Measurements from ENCODE around the gene DOCK2. TPM values are rescaled to one million over a fixed set of nuclear protein-coding genes. Genes with fewer than 3 reads are reported as not detected.

DOCK2 gene
- polyA plus RNA-seq, 1 experiment = 2.0 TPM

DNA sequence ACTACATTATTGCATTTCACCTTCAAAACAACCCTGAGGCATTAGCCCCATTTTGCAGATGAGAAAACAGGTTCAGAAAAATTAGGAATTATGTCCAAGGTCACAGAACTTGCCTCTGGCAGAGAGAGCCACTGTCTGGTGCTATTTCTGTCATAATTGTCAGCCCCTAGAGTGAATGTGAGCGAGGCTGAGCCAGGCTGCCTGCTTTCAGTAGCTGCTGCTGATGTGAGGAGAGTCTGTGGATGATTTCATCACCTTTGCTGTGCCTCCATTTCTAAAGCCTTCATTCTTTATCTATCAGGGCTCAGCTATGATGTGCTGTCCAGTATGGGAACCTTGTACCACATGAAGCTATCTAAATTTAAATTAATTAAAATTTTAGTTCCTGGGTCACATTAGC, 271.8 kb downstream of the DOCK2 start:
- Histone ChIP-seq H3K27me3 (ENCODE audit: control insufficient read depth, insufficient read depth, low read length) (no peaks in the 10 kb centered on the region), H3K4me3 (ENCODE audit: low read depth, low read length) (no peak overlapping the region), H3K36me3 (ENCODE audit: control insufficient read depth, insufficient read depth, low read length) (no peaks in the 10 kb centered on the region)
- ChIA-PET CTCF (no interaction called here), POLR2A (no interaction called here)
- no peak for DNase-seq (ENCODE audit: low read depth)
- TF ChIP-seq CTCF (IDR thresholded peaks at IDR 0.05; ENCODE audit: insufficient read depth, low read depth, low read length) = no peak

- Histone ChIP-seq H3K4me3 (ENCODE audit: low read depth, low read length) (no peak overlapping the region), H3K36me3 (ENCODE audit: control insufficient read depth, insufficient read depth, low read length) (no peaks in the 10 kb centered on the region), H3K27me3 (ENCODE audit: control insufficient read depth, insufficient read depth, low read length) (no peaks in the 10 kb centered on the region)
- CTCF ChIA-PET = interaction anchor here (1.7 kb wide), 1 partner anchor 71 kb away, joined by 7 read pairs; the partner anchor contains the start of gene INSYN2B
- POLR2A ChIA-PET = no interaction called here
- TF ChIP-seq CTCF (IDR thresholded peaks at IDR 0.05; ENCODE audit: insufficient read depth, low read depth, low read length) = no peak
- no peak for DNase-seq (ENCODE audit: low read depth)
Measured at GRCh38 chr5:169909945-169910344, 272.9 kb downstream of the DOCK2 start.

- ChIA-PET CTCF (interaction anchor here (1.7 kb wide), 1 partner anchor 70 kb away, joined by 7 read pairs; the partner anchor contains the start of gene INSYN2B), POLR2A (no interaction called here)
- no peaks in the 10 kb centered on the region for H3K36me3 ChIP-seq (ENCODE audit: control insufficient read depth, insufficient read depth, low read length)
- TF ChIP-seq CTCF (IDR thresholded peaks at IDR 0.05; ENCODE audit: insufficient read depth, low read depth, low read length) = no peak
- no peak for DNase-seq (ENCODE audit: low read depth)
- H3K27me3 ChIP-seq (ENCODE audit: control insufficient read depth, insufficient read depth, low read length) = no peaks in the 10 kb centered on the region
- no peak overlapping the region for H3K4me3 ChIP-seq (ENCODE audit: low read depth, low read length)
Measured at GRCh38 chr5:169910393-169910792, 273.3 kb downstream of the DOCK2 start.

GRCh38 chr5:169911448-169912212, 274.6 kb downstream of the DOCK2 start:
- H3K36me3 ChIP-seq (ENCODE audit: control insufficient read depth, insufficient read depth, low read length) = no peaks in the 10 kb centered on the region
- POLR2A ChIA-PET = no interaction called here
- H3K27me3 ChIP-seq (ENCODE audit: control insufficient read depth, insufficient read depth, low read length) = no peaks in the 10 kb centered on the region
- DNase-seq (ENCODE audit: low read depth) = no peak
- H3K4me3 ChIP-seq (ENCODE audit: low read depth, low read length) = no peak overlapping the region
- CTCF ChIA-PET = interaction anchor here (1.7 kb wide), 1 partner anchor 69 kb away, joined by 7 read pairs; the partner anchor contains the start of gene INSYN2B
- no peak for TF ChIP-seq CTCF (IDR thresholded peaks at IDR 0.05; ENCODE audit: insufficient read depth, low read depth, low read length)

- ChIA-PET POLR2A (no interaction called here), CTCF (interaction anchor here (2.7 kb wide), 1 partner anchor 67 kb away, joined by 6 read pairs; the partner anchor contains the start of gene INSYN2B)
- no peak for DNase-seq (ENCODE audit: low read depth)
- H3K36me3 ChIP-seq (ENCODE audit: control insufficient read depth, insufficient read depth, low read length) = no peaks in the 10 kb centered on the region
- H3K4me3 ChIP-seq (ENCODE audit: low read depth, low read length) = no peak overlapping the region
- H3K27me3 ChIP-seq (ENCODE audit: control insufficient read depth, insufficient read depth, low read length) = no peaks in the 10 kb centered on the region
- TF ChIP-seq CTCF (IDR thresholded peaks at IDR 0.05; ENCODE audit: insufficient read depth, low read depth, low read length) = no peak
Measured at GRCh38 chr5:169913479-169913878, 276.4 kb downstream of the DOCK2 start.
